PC-3 (cell line): ENCODE data around the gene OR51A4. TPM values are rescaled to one million over a fixed set of nuclear protein-coding genes. Genes with fewer than 3 reads are reported as not detected.

Experiments used
- ATAC-seq: fragments of 200-7000 bp; cut with Tn5 transposase; 2 replicates; pipeline ENCODE4 v1.9.1; 2020; ENCODE audit warnings: mild to moderate bottlenecking, moderate library complexity
- BruUV-seq: library from RNA; stranded (reverse); fragments of 400-500 nt; replicated peaks from 2 replicates; lab custom pipeline; 2021; lab: Mats Ljungman, UMichigan
- CTCF ChIA-PET: fragments of 300-600 bp; sonication (Branson Sonifier 250); formaldehyde crosslinking; loops from one replicate; lab custom pipeline; 2022; ENCODE audit warnings: antibody characterized with exemption; lab: Charles Lee
- POLR2A ChIA-PET: fragments of 300-600 bp; sonication (Branson Sonifier 250); formaldehyde crosslinking; loops from one replicate; lab custom pipeline; 2022; ENCODE audit warnings: antibody characterized with exemption; ENCODE audit not compliant: unreplicated experiment; lab: Charles Lee
- DNase-seq: peaks from one replicate; pipeline ENCODE4 v3.0.0-alpha.2; 2015
- H2AFZ ChIP-seq: fragments of 300-600 bp; sonication (generic); 2 replicates; pipeline ENCODE4 v1.6.0; 2016; ENCODE audit warnings: antibody characterized with exemption, low read length
- H3F3A ChIP-seq: fragments of 300-600 bp; sonication (generic); one replicate; pipeline ENCODE4 v1.6.0; 2017; ENCODE audit warnings: antibody characterized with exemption, low read length, control low read depth, mild to moderate bottlenecking; ENCODE audit not compliant: unreplicated experiment
- H3K27ac ChIP-seq: fragments of 300-600 bp; sonication (generic); 2 replicates; pipeline ENCODE4 v1.5.1; 2016; ENCODE audit warnings: mild to moderate bottlenecking, low read length
- H3K27me3 ChIP-seq: fragments of 300-600 bp; sonication (generic); 2 replicates; pipeline ENCODE4 v1.6.1; 2016; ENCODE audit warnings: low read length, mixed read lengths
- H3K36me3 ChIP-seq: fragments of 300-600 bp; sonication (generic); 2 replicates; pipeline ENCODE4 v1.6.1; 2016; ENCODE audit warnings: low read depth, mixed run types, low read length, mixed read lengths
- H3K4me1 ChIP-seq: fragments of 300-600 bp; sonication (generic); 2 replicates; pipeline ENCODE4 v1.5.1; 2016; ENCODE audit warnings: low read length; ENCODE audit not compliant: insufficient read depth
- H3K4me2 ChIP-seq: fragments of 300-600 bp; sonication (generic); 2 replicates; pipeline ENCODE4 v1.6.0; 2016; ENCODE audit warnings: low read length
- H3K4me3 ChIP-seq: fragments of 300-600 bp; sonication (generic); 2 replicates; pipeline ENCODE4 v1.5.1; 2016; ENCODE audit warnings: mild to moderate bottlenecking, low read length, mixed read lengths
- H3K79me2 ChIP-seq: fragments of 300-600 bp; sonication (generic); 2 replicates; pipeline ENCODE4 v1.6.1; 2017; ENCODE audit warnings: low read length, mixed read lengths
- H3K9ac ChIP-seq: fragments of 300-600 bp; sonication (generic); 2 replicates; pipeline ENCODE4 v1.6.0; 2016; ENCODE audit warnings: mild to moderate bottlenecking, low read length
- H3K9me2 ChIP-seq: fragments of 300-600 bp; sonication (generic); replicated peaks from 2 replicates; pipeline ENCODE4 v1.6.1; 2016; ENCODE audit warnings: mixed run types, low read length, mixed read lengths
- H3K9me3 ChIP-seq: fragments of 300-600 bp; sonication (generic); 2 replicates; pipeline ENCODE4 v1.6.1; 2016; ENCODE audit warnings: low read length, mixed read lengths
- H4K20me1 ChIP-seq: fragments of 300-600 bp; sonication (generic); 2 replicates; pipeline ENCODE4 v1.6.1; 2016; ENCODE audit warnings: low read length, mixed read lengths
- CTCF ChIP-seq: fragments of 300-600 bp; sonication (generic); conservative IDR thresholded peaks from 2 replicates; pipeline ENCODE4 v1.5.1; 2017; ENCODE audit warnings: antibody characterized with exemption, low read depth, mild to moderate bottlenecking, low read length
- EZH2 ChIP-seq: fragments of 300-600 bp; sonication (generic); IDR thresholded peaks from one replicate; pipeline ENCODE4 v1.6.1; 2017; ENCODE audit warnings: antibody characterized with exemption, mild to moderate bottlenecking, low read length; ENCODE audit not compliant: unreplicated experiment
- EZH2phosphoT487 ChIP-seq: fragments of 300-600 bp; sonication (generic); IDR thresholded peaks from 2 replicates; pipeline ENCODE4 v1.6.1; 2018; ENCODE audit warnings: mild to moderate bottlenecking, antibody characterized with exemption, low read length, borderline replicate concordance
- intact Hi-C: fragments of 100-400 bp; cut with micrococcal nuclease; formaldehyde crosslinking; loops from 2 replicates; pipeline ENCODE4 v1.9.0; 2023
- total RNA-seq: library from RNA; depleted of rRNA; stranded (reverse); fragments of >200 nt; gene quantifications from 2 replicates; pipeline ENCODE4 v1.2.3, GENCODE V29; 2014

Gene OR51A4
- total RNA-seq, 1 experiment from 2014 or later = not detected

GRCh38 chr11:4979036-4979435, 31.6 kb upstream of the OR51A4 start:
- Histone ChIP-seq H3K36me3 (no peaks in the 10 kb centered on the region), H3K4me2 (no peak overlapping the region), H3K9me3 (0 out of 2 replicates have a peak, but pooled peaks cover 3% of the 10 kb centered on the region), H3K27ac (no peak overlapping the region), H2AFZ (no peak overlapping the region), H3K9ac (no peak overlapping the region), H4K20me1 (no peaks in the 10 kb centered on the region), H3K9me2 (no peaks in the 10 kb centered on the region), H3K4me1 (no peaks in the 10 kb centered on the region), H3F3A (no peaks in the 10 kb centered on the region), H3K79me2 (no peaks in the 10 kb centered on the region), H3K27me3 (no peaks in the 10 kb centered on the region), H3K4me3 (no peak overlapping the region)
- intact Hi-C loops = no loop called here
- DNase-seq = no peak
- POLR2A ChIA-PET = no interaction called here
- no peak for TF ChIP-seq CTCF
- TF ChIP-seq EZH2 = no peak
- no peak for TF ChIP-seq EZH2phosphoT487
- BruUV-seq = no TSS peak
- CTCF ChIA-PET = no interaction called here
- ATAC-seq = no peak

- intact Hi-C loops = no loop called here
- Histone ChIP-seq H3K4me2 (no peak overlapping the region), H3K9me3 (0 out of 2 replicates have a peak, but pooled peaks cover 3% of the 10 kb centered on the region), H4K20me1 (no peaks in the 10 kb centered on the region), H2AFZ (no peak overlapping the region), H3K27ac (no peak overlapping the region), H3F3A (no peaks in the 10 kb centered on the region), H3K79me2 (no peaks in the 10 kb centered on the region), H3K36me3 (no peaks in the 10 kb centered on the region), H3K4me3 (no peak overlapping the region), H3K4me1 (no peaks in the 10 kb centered on the region), H3K9me2 (no peaks in the 10 kb centered on the region), H3K27me3 (no peaks in the 10 kb centered on the region), H3K9ac (no peak overlapping the region)
- ATAC-seq (no peak), DNase-seq (no peak)
- ChIA-PET POLR2A (no interaction called here), CTCF (no interaction called here)
- TF ChIP-seq CTCF (no peak), EZH2 (no peak), EZH2phosphoT487 (no peak)
- BruUV-seq = no TSS peak
Measured at GRCh38 chr11:4975436-4975835, 28.0 kb upstream of the OR51A4 start.

- Histone ChIP-seq H3F3A (no peaks in the 10 kb centered on the region), H3K36me3 (no peaks in the 10 kb centered on the region), H3K27ac (no peak overlapping the region), H3K4me1 (no peaks in the 10 kb centered on the region), H2AFZ (no peak overlapping the region), H4K20me1 (no peaks in the 10 kb centered on the region), H3K9ac (no peak overlapping the region), H3K4me2 (no peak overlapping the region), H3K9me3 (no peaks in the 10 kb centered on the region), H3K4me3 (no peak overlapping the region), H3K79me2 (no peaks in the 10 kb centered on the region), H3K9me2 (no peaks in the 10 kb centered on the region), H3K27me3 (no peaks in the 10 kb centered on the region)
- BruUV-seq = no TSS peak
- POLR2A ChIA-PET = no interaction called here
- no peak for TF ChIP-seq EZH2phosphoT487
- no peak for TF ChIP-seq EZH2
- no peak for TF ChIP-seq CTCF
- ATAC-seq (no peak), DNase-seq (no peak)
- intact Hi-C loops = no loop called here
- CTCF ChIA-PET = no interaction called here
Measured at GRCh38 chr11:4962816-4963215, 15.4 kb upstream of the OR51A4 start.
